Stomach (tissue), 4 donors: ENCODE data around the gene LIME1.

Experiments used
- CTCF ChIP-seq, 7 experiments: fragments of 450-650 bp in 4 of 7; fragments of 200-600 bp in 3 of 7; sonication (generic) in 3 of 7; IDR thresholded peaks; one replicate each; pipeline ENCODE4 v1.5.1; 2016 to 2019; ENCODE audit warnings: antibody characterized with exemption in 7 of 7, control low read depth in 2 of 7, mild to moderate bottlenecking in 1 of 7
- EP300 ChIP-seq: sonication (generic); formaldehyde crosslinking; IDR thresholded peaks from one replicate; pipeline ENCODE4 v1.6.1; 2017; ENCODE audit warnings: antibody characterized with exemption
- POLR2A ChIP-seq, 4 donors: fragments of 450-650 bp; IDR thresholded peaks; one replicate each; pipeline ENCODE4 v1.6.1; 2016; ENCODE audit warnings: antibody characterized with exemption in 4 of 4, control low read depth in 2 of 4, mild to moderate bottlenecking in 1 of 4, moderate library complexity in 1 of 4
- POLR2AphosphoS5 ChIP-seq, 3 donors: sonication (generic); formaldehyde crosslinking; IDR thresholded peaks; one replicate each; pipeline ENCODE4 v1.6.1; 2016; ENCODE audit warnings: antibody characterized with exemption in 3 of 3

GRCh38 chr20:63736893-63737694 lies 630 bp downstream of the LIME1 start:
- TF ChIP-seq EP300 (no peak), CTCF (IDR thresholded peaks at IDR 0.05) (no peak), POLR2A (IDR thresholded peaks at IDR 0.05) (no peak), POLR2AphosphoS5 (IDR thresholded peaks at IDR 0.05) (no peak)
